GM21367 (cell line): ENCODE results near the gene TMEM132A.
A peak's percentile ranks its signal among the peaks of the same experiment; 100 is the strongest.
"Not testable (repeated sequence)": the region's sequence is repeated elsewhere in the genome, so short reads cannot be mapped to it uniquely, and the experiment has no call there.

Experiments used
- ATAC-seq: cut with Tn5 transposase; IDR thresholded peaks from one replicate; pipeline ENCODE4 v1.9.1; 2021; ENCODE audit not compliant: unreplicated experiment

TMEM132A gene

DNA sequence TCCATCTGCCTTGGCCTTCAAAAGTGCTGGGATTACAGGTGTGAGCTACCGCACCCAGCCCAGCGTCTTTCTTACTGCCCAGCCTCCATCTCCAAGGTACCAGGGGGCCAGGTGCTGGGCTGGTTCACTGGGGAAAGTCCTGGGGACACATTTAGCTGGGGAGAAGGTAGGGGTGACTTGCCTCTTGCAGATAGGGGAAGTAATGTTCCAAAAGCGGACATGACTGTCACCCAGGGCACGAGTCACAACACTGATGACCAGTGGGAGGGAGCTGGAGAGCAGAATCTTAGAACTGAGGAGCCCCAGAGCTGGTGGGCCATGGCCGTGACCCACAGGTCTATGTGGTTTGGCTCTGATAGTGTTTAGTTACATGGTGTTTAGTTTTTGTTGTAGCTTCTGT lies 30.2 kb downstream of the TMEM132A start:
- ATAC-seq, result no peak

DNA sequence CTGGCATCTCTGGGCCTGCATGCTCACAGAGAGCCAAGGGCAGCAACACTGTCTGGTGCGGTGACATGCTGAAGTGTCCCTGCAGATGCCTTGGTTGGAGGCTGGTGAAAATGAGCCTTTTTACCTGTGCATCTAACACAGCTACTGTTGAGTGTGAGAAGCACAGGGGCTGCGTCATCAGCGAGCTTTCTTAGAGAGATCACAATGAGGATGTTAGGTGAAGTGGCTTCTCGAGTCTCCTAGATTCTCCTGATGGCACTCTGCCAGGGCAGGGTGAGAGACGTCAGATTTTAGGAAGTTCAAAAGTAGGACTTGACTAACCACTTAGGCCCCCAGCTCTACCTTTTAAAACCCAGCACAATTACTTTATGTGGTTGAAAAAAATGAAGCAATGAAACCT lies 31.3 kb downstream of the TMEM132A start:
- no peak for ATAC-seq

DNA sequence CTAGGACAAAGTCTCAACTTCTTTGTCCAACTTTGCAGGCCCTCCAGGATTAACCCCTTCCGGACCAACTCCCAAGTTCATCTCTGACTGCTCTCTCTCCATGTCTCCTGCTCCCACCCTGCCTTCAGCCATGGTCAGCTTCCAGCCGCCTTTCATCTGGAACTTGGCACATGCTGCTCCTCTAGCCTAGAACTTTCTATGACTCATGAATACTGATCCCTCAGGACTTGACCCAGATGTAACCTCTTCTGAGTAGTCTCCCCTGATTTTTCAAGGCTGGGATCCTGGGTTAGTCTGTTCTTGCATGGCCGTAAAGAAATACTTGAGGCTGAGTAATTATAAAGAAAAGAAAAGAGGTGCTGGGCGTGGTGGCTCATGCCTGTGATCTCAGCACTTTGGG lies 32.9 kb downstream of the TMEM132A start:
- ATAC-seq, result no peak

DNA sequence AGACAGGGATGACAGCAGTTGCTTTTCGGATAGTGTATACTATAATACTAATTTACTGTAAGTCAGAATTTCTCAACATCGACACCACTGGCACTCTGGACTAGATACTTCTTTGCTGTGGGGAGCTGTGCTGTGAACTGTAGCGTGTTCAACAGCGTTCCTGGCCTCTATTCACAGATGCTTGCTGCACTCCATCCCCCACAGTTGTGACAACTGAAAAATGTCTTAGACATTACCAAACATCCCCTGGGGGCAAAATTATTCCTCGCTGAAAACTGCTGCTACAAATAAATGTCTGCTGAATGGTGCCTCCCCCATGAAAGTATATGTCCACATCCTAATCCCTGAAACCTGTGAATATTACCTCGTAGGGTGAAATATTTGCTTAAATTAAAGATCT lies 35.2 kb downstream of the TMEM132A start:
- no peak for ATAC-seq

DNA sequence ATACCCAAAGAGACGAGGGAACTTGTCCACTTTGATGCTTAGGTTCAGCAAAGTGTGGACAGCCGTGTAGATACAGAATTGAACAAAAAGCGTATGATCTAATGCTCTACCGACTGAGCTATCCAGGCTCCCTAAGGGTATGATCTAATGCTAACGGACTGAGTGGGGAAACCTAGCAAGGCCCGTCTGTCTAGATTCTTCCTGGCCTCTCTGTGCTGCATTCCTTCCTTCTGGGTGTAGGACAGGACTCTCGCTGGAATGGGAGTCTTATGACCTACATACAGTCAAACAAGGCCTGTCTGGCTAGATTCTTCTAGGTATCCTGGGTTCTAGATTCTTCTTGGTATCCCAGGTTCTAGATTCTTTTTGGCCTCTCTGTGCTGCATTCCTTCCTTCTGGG lies 36.1 kb downstream of the TMEM132A start:
- ATAC-seq, result no peak

DNA sequence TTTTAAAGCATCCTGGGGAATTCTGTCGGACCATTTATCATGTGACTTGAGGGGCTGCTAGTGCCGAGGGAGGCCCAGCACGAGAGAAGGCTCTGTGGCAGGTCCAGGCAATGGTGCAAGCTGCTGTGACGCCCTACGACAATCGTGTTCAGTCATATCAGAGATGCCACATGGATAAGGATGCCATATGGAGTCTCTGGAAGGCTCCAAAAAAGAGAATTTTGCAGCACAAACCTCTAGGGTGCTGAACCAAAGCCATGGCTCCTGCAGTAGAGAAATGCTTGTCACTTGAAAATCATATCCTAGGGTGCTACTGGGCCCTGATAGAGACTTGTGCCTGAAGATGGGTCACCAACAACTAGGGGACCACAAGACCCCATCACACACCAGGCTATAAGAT lies 40.5 kb downstream of the TMEM132A start:
- ATAC-seq, result no peak

DNA sequence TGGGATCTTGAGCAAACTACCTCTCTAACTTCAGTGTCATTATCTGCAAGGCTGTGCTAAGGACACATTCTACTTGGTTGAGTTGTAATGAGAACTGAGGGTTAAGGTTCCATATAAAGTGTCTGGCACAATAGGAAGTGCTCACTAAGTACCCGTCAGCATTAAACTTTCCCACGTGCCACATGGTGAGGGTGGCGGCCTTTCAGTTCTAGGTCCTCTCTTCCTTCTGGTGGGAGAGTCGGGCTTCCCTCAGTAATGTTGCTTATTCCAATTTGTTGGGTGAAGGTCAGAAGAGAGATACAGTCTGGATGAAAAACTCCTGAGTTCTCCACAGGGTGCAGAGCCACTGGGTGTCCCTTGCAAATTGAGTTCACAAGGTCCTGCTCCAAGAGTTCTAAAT lies 42.6 kb downstream of the TMEM132A start:
- ATAC-seq, result no peak

DNA sequence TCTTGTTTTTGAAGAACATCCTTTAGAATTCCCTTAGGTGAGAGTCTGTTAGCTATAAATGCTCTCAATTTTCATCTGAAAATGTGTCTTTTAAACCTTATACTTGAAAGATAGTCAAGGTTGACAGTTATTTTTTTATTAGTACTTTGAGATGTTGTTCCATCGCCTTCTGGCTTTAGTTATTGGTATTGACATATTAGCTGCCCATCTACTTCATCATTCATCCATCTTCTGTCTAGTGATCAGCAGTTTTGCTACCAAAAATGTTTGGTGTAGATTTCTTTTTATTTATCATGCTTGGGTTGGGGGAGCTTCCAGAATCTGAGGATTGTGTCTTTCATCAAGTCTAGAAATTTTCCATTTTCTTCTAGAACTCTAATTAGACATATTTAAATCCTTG lies 44.0 kb downstream of the TMEM132A start:
- no peak for ATAC-seq

DNA sequence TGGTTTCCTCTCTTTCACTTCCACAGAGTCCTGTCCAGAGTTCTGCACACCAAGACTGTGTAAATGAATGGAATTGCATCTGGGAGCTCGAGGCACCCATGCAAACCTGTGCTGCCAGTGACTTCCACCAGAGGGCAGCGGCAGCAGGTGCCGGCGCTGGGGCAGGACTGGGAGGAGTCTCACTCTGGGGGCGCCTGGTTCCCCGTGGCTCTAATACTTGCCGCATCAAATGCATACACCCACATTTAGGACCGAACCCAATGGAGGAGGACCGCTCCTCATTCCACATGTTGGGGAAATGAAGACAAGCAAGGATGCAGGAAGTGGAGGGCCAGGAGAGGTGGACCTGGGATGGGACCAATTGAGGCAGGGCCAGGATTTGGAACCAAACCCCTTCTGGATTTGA lies 46.1 kb downstream of the TMEM132A start:
- ATAC-seq, result peak; percentile 47

DNA sequence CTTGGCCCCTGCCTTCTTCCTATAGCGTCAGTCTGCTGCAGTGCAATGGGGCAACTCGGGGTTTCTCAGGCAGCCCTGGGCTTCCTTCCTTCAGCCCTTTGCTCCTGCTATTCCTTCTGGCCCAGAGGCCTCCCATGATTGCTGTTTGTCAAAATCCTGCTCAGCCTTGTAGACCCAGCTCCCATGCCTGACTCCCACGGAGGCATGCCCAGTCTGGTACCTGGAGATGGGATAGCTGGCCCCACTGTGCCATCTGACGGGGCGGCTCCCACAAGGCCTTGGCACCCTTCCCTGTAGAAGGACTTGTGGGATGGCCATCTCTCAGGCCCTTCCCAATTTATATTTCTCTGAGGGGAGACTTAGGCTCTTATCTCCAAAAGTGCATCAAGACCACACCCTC lies 46.6 kb downstream of the TMEM132A start:
- no peak for ATAC-seq

DNA sequence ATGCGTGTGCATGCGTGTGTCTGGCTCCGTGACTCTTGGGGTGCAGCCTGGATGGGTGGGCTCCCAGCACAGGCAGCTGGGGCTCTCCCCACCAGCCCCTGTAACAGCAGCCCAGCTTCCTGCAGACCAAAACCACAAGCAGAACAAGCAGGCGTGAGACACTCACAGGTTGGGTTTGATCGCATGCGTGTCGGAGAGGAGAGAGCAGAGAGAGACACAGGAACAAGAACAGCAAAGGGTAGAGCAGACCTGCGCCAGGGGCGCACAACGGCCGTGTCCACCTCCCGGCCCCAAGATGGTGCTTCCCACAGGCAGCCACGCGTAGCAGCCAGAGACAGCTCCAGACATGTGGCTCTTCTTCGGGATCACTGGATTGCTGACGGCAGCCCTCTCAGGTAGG lies 47.3 kb downstream of the TMEM132A start, which contains the start of gene CD6:
CD6 (plus strand) TSS at position 161 of the 400 bp plus-strand sequence; CDS start at position 347, 186 bp downstream.
- ATAC-seq, result no peak

DNA sequence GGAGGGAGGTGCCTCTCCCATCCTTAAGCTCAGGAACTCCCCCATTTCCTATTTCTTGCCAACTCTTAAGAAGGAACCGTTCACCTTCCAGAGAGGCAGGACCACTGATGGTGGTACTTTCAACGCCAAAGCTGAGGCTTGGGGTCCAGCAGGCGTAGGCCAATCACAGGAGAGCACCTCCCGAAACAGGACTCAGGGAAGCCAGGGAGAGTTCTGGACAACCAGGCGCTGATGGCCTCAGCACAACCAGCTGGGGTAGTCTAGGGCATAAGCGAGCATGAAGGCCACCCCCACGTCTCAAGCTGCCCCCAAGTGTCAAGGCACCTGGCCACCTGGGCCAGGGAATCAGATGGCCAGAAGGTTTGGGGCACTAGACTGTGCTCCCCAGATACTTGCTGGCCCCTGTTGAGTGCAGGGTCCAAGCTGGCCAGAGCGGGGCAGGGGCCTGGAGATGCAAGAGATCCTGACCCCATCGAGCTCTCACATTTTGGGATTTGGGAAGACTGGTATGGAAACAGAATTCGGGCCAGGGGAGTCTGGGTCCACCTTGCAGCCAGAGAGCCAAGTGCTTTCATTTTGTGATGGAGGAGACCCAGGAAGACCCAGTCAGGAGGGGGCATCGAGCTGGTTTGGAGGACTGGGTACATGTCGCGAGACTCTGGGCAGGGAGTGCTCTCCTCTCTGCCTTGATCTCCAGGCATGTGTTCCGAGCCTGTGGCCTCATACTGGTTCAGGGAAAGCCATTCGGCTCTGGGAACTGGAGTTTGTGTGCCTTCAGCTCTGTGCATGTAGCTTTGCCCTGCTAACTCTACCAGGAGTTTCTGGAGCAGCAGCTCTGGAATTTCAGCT lies 48.1 kb downstream of the TMEM132A start:
- ATAC-seq, result no peak

DNA sequence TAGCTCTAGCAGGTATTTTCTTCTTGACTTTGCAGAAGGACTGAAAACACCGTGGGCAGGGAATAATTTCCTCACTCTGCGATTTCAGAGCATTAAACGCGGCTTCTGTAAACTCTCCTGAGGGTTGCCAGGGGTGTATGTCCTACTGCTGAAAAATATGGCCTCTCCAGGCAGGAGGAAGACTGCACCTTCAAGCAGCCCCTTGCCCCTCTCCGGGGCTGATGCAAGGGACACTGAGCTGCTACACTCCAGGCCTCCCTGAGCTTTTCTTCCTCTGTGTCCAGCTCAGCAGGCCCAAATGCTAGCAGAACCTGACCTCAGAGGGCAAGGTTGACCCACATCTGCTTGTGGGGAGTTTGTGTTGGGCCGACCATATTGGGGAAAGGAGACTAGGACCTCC lies 49.4 kb downstream of the TMEM132A start:
- ATAC-seq, result no peak

DNA sequence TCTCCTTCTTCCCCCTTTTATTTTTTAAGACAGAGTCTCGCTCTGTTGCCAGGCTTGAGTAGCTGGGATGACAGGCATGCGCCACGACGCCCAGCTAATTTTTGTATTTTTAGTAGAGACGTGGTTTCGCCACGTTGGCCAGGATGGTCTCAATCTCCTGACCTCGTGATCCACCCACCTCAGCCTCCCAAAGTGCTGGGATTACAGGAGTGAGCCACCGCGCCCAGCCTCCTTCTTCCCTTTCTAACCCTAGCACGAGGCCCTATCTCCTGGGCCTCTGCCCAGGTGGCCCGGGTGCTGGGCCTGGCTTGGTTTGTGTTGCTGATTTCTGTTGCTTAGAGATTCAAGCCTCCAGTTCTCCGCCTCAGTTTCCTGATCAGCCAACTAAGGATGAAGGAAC lies 50.1 kb downstream of the TMEM132A start:
- ATAC-seq, result not testable (repeated sequence)

DNA sequence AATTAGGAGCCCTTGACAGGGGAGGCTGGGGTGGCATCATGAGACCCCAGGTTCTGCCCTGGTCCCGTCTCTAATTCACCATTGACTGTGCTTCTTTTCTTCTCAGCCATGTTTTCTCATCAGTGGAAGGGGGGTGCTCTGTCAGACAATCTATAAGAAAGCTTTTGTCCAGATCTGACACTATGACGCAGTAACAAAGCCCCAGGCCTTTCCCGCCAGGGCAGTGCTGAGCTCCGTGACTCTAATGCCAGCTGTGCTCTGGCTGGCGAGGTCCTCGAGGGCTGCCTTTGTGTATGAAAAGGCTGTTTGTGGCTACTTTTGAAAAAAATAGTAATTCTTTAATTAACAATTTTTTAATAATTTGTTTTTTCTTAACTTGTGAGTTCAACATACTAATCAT lies 50.5 kb downstream of the TMEM132A start:
- ATAC-seq, result no peak

DNA sequence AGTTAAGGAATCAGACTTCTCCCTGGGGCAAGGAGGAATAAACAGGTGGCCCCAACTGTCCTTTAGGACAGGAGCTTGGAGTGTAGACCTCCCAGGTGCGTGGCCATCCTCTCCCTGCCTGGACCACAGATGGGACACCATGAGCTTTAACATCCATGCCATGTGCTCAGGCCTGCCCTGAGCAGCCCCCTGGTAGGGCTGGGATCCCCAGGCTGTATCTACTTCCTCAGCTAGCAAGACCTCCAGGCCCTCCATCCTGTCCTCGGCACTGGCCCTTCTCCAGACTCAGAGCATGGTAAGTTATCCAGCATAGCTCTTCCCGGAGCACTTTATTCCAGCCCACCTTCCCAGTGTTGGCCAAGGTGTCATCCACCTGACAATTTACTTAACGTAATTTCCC lies 53.0 kb downstream of the TMEM132A start:
- no peak for ATAC-seq

DNA sequence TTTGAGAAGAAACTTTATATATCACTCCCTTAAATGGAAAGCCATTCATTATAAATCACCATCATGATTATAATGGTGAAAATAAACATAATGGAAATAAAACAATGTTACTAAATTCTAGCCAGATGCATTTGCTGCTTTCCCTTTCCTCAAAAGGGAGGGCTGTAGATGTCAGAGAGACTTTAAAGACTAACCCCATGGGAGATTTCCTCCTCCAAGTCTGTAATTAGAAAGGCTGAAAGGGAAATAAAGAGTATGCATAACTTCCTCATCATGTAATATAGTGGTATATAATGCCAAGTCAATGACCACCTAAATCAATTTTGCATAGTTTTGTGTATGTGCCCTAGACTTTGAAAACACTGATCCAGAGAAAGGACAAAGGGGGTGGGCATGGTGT lies 53.6 kb downstream of the TMEM132A start:
- no peak for ATAC-seq

DNA sequence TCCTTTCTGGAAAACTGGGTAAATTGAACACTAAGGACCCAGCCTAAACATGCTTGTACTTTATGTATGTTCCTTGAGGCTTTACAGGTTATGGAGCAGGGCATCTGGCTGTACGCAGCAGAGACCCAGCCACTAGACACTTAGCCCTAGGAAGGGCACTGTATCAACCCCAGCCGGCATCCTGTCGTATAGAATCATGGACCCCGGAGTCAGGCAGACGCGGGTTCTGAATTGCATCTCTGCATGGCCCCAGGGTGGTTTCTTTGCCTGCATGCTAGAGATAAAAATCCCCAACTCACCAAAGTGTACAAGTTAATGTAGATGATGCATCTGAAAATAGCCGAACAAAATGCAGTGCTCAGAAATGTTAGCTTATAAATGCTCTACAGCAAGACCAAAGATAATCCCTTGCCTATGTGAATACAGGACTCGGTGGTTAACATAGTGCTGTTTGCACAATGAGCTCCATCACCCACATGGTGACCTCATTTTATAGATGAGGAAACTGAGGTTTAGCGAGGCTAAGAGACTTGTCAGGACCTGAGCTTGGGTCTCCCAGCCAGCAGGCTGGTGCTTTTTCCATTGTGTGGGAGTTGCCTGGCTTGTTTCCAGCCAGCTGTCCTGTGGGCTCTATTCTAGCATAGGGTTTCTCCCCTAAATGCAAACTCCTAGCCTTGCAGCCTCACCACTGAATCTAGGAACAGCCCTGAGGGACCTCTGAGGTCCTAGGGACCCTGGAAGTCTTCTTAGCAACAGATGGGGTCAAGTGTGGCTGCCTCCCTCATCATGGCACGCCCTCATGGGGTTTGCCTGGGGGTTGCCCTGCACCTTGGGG lies 54.5 kb downstream of the TMEM132A start:
- ATAC-seq, result no peak

DNA sequence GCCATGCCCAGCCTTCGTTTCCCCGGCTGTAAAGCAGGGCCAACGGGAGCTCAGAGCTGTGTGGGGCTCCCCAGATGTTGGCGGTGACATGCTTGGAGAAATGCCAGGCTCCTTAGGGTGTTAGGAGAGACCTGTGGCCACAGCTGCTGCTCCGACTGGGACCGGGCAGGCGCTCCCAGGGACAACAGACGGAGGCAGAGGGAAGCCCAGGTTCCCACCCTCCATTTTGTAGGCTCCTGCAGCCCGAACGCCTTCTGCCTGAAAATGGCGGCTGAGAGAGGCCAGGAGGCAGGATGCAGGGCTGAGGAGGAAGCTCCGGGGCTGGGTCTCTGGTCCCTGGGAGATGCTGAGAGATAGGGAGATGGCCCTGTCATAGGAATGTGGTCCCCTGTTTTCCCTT lies 57.3 kb downstream of the TMEM132A start:
- no peak for ATAC-seq

DNA sequence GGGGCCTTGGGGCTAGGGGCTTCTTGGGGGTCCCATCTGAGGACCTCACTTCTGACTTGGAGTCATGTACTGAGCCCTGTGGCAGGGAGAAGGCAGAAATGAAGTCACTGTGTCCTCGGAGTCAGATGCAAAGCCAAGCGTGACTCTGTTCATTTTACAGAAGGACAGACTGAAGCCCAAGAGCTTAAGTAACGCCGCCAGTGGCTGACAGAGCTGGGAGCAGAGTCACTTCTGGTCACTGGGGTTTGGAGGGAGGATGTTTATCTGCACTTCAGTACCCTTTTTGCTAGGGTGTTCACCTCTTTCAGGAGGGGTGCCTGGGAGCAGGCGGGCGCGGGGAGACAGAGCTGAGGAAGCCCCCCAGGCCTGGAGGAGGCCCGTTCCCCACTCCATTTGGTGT lies 57.9 kb downstream of the TMEM132A start:
- no peak for ATAC-seq

DNA sequence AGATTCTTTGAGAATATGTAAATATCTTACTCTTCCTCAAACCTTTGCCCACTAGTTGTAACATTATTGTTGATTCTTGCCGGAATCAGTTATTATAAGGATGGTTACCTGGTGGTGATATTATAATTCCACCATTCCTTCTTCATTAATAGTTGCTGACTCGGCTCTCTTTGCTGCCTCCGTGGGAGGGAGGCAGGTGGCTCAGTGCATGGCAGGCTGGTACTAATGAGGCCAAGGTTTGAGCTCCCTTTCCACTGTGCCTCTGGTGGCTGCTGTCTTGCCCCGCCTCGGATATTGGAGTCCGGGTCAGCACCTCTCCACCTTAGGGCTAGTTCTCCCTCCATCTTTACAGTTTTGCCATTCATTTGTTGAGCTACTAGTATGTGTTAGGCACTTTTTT lies 59.9 kb downstream of the TMEM132A start:
- no peak for ATAC-seq

DNA sequence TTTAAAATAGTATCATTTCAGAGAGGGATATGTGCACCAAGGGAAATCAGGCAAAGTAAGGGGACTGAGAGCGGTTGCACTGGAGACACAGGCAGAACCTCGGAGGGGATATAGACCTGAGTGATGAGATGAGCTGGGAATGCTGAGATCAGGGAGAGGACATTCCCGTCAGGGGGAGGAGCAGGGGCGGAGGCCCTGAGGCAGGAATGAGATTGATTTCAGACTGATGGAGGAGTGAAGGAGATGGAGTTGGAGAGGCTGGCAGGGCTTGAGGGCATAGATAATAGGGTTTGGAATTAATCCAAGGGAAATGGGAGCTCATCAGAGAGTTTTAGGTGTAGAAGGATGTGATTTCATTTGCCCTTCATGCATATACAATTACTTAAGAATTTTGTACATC lies 60.4 kb downstream of the TMEM132A start:
- ATAC-seq, result no peak
